CD4-positive, alpha-beta T cell treated with Interleukin-12 subunit alpha and Interleukin-12 subunit beta, for 1 hour (primary cell): ENCODE data around the gene CPNE7.

Experiments
- DNase-seq: peaks from one replicate; pipeline ENCODE4 v3.0.0-alpha.2; 2020

Gene CPNE7

GRCh38 chr16:89607937-89608740 lies 32.6 kb downstream of the CPNE7 start:
- no peak for DNase-seq

GRCh38 chr16:89610108-89610453 lies 34.5 kb downstream of the CPNE7 start:
- DNase-seq: no peak

GRCh38 chr16:89612415-89613166 lies 37.0 kb downstream of the CPNE7 start:
- DNase-seq: no peak

GRCh38 chr16:89613231-89613953 lies 37.8 kb downstream of the CPNE7 start, which contains the start of gene DPEP1:
Gene DPEP1 (plus strand): TSS chr16:89613642. CDS start chr16:89630411, 16,769 bp downstream.
- no peak for DNase-seq

GRCh38 chr16:89613954-89614459 lies 38.4 kb downstream of the CPNE7 start:
- no peak for DNase-seq

- DNase-seq: no peak
Measured at GRCh38 chr16:89615176-89615575, 39.6 kb downstream of the CPNE7 start.

GRCh38 chr16:89615596-89616090 lies 40.1 kb downstream of the CPNE7 start:
- DNase-seq: peak; percentile 39

GRCh38 chr16:89616623-89617022 lies 41.1 kb downstream of the CPNE7 start:
- DNase-seq: peak; percentile 38

- DNase-seq: no peak
Measured at GRCh38 chr16:89617036-89617435, 41.5 kb downstream of the CPNE7 start.

GRCh38 chr16:89618109-89618998 lies 42.8 kb downstream of the CPNE7 start:
- DNase-seq: no peak

GRCh38 chr16:89619840-89620239 lies 44.3 kb downstream of the CPNE7 start:
- DNase-seq: no peak

- DNase-seq: no peak
Measured at GRCh38 chr16:89620406-89620841, 44.9 kb downstream of the CPNE7 start.

- no peak for DNase-seq
Measured at GRCh38 chr16:89621136-89621697, 45.7 kb downstream of the CPNE7 start.

- DNase-seq: no peak
Measured at GRCh38 chr16:89621698-89622409, 46.3 kb downstream of the CPNE7 start.

GRCh38 chr16:89623511-89624261 lies 48.1 kb downstream of the CPNE7 start:
- no peak for DNase-seq

- DNase-seq: no peak
Measured at GRCh38 chr16:89624777-89625761, 49.5 kb downstream of the CPNE7 start.

GRCh38 chr16:89629827-89630610 lies 54.5 kb downstream of the CPNE7 start:
- no peak for DNase-seq

- no peak for DNase-seq
Measured at GRCh38 chr16:89633064-89633631, 57.6 kb downstream of the CPNE7 start.
